H1 (cell line): ENCODE measurements around the gene IKZF1. TPM values are rescaled to one million over a fixed set of nuclear protein-coding genes. Genes with fewer than 3 reads are reported as not detected.

ENCODE experiments used
- CTCF ChIA-PET: fragments of 300-600 bp; sonication (Branson Sonifier 250); formaldehyde crosslinking; loops from one replicate; lab custom pipeline; 2021; ENCODE audit not compliant: partially characterized antibody; lab: Charles Lee
- POLR2A ChIA-PET: fragments of 300-600 bp; sonication (Branson Sonifier 250); formaldehyde crosslinking; loops from one replicate; lab custom pipeline; 2021; ENCODE audit warnings: inconsistent platforms; ENCODE audit not compliant: partially characterized antibody; lab: Charles Lee
- DNase-seq, 2 experiments: peaks; one replicate each; pipeline versions ENCODE4 v3.0.0 to v3.0.0-alpha.2; 2010 to 2022; ENCODE audit warnings: low spot score in 2 of 2, low read depth in 1 of 2, mixed read lengths in 1 of 2
- FAIRE-seq: peaks from 2 replicates; lab custom pipeline; 2011; peaks lifted over from hg19 to GRCh38; lab: Jason Lieb, UNC
- H2AFZ ChIP-seq: 2 replicates; pipeline ENCODE4 v1.8.1; 2012; ENCODE audit warnings: low read length, inconsistent platforms
- H2AK5ac ChIP-seq: 2 replicates; pipeline ENCODE4 v1.6.1; 2013; ENCODE audit warnings: low read depth, low read length
- H2BK120ac ChIP-seq: replicated peaks from 2 replicates; pipeline ENCODE3; 2013; ENCODE audit warnings: low read depth, low read length, inconsistent platforms
- H2BK12ac ChIP-seq: 2 replicates; pipeline ENCODE4 v1.6.1; 2013; ENCODE audit warnings: low read depth, low read length
- H2BK15ac ChIP-seq: 2 replicates; pipeline ENCODE4 v1.6.1; 2013; ENCODE audit warnings: low read length
- H2BK20ac ChIP-seq: 2 replicates; pipeline ENCODE4 v1.6.1; 2013; ENCODE audit warnings: low read length
- H2BK5ac ChIP-seq: 2 replicates; pipeline ENCODE4 v1.6.1; 2013; ENCODE audit warnings: low read depth, low read length
- H3K14ac ChIP-seq: 2 replicates; pipeline ENCODE4 v1.6.1; 2013; ENCODE audit warnings: inconsistent platforms; ENCODE audit not compliant: insufficient read length
- H3K18ac ChIP-seq: 2 replicates; pipeline ENCODE4 v1.6.1; 2013; ENCODE audit warnings: low read length; ENCODE audit errors: extremely low read depth
- H3K23ac ChIP-seq: 2 replicates; pipeline ENCODE4 v1.6.1; 2013; ENCODE audit warnings: inconsistent platforms; ENCODE audit not compliant: insufficient read length
- H3K23me2 ChIP-seq: 2 replicates; pipeline ENCODE4 v1.6.1; 2013; ENCODE audit warnings: low read depth, low read length
- H3K27ac ChIP-seq: 2 replicates; pipeline ENCODE4 v1.6.1; 2011; ENCODE audit warnings: low read depth, low read length, inconsistent platforms
- H3K27me3 ChIP-seq, 4 experiments: replicated peaks in 1 of 4; 1 replicate in 1 of 4; 2 replicates in 3 of 4; pipeline versions ENCODE4 v1.6.1 to v1.8.1; 2011 to 2013; ENCODE audit warnings: low read length in 3 of 4, mild to moderate bottlenecking in 3 of 4, inconsistent platforms in 2 of 4, mixed read lengths in 2 of 4, moderate library complexity in 1 of 4; ENCODE audit not compliant: control insufficient read depth in 3 of 4, insufficient read depth in 3 of 4; ENCODE audit errors: extremely low read depth in 1 of 4
- H3K36me3 ChIP-seq, 4 experiments: 2 replicates each; pipeline versions ENCODE4 v1.6.1 to v1.8.1; 2011 to 2013; ENCODE audit warnings: mild to moderate bottlenecking in 4 of 4, low read length in 3 of 4, moderate library complexity in 2 of 4, control low read depth in 1 of 4, inconsistent platforms in 1 of 4; ENCODE audit not compliant: insufficient read depth in 4 of 4, control insufficient read depth in 2 of 4
- H3K4ac ChIP-seq: replicated peaks from 2 replicates; pipeline ENCODE3; 2013; ENCODE audit warnings: low read length, low read depth, mixed read lengths, inconsistent platforms; ENCODE audit not compliant: insufficient read length
- H3K4me1 ChIP-seq, 4 experiments: replicated peaks in 1 of 4; 1 replicate in 1 of 4; 2 replicates in 3 of 4; pipeline versions ENCODE4 v1.6.1 to v1.8.1; 2011 to 2013; ENCODE audit warnings: low read length in 3 of 4, inconsistent platforms in 2 of 4, mixed read lengths in 1 of 4; ENCODE audit not compliant: insufficient read depth in 4 of 4, control insufficient read depth in 3 of 4
- H3K4me2 ChIP-seq, 2 experiments: 2 replicates each; pipeline versions ENCODE4 v1.6.1 to v1.8.1; 2011 to 2013; ENCODE audit warnings: low read depth in 2 of 2, low read length in 2 of 2, control low read depth in 1 of 2, inconsistent platforms in 1 of 2, mild to moderate bottlenecking in 1 of 2; ENCODE audit not compliant: insufficient read depth in 1 of 2
- H3K4me3 ChIP-seq, 4 experiments: fragments of 200-600, 300-600 bp in 1 of 4; sonication (generic), shearing (Covaris generic), sonication (Bioruptor Twin) in 1 of 4; 2 replicates each; pipeline versions ENCODE4 v1.5.1 to v1.8.1; 2011 to 2016; ENCODE audit warnings: low read length in 4 of 4, low read depth in 3 of 4, control low read depth in 2 of 4, inconsistent platforms in 2 of 4, mild to moderate bottlenecking in 2 of 4, mixed read lengths in 1 of 4, moderate library complexity in 1 of 4; ENCODE audit not compliant: insufficient read depth in 2 of 4; ENCODE audit errors: extremely low read depth in 1 of 4
- H3K56ac ChIP-seq: replicated peaks from 2 replicates; pipeline ENCODE3; 2013; ENCODE audit warnings: low read depth, mild to moderate bottlenecking, mixed read lengths, low read length, inconsistent platforms; ENCODE audit not compliant: insufficient read length
- H3K79me1 ChIP-seq: 2 replicates; pipeline ENCODE4 v1.6.1; 2013; ENCODE audit warnings: low read depth, low read length, control low read depth
- H3K79me2 ChIP-seq, 2 experiments: 2 replicates each; pipeline versions ENCODE4 v1.6.1 to v1.8.1; 2012 to 2013; ENCODE audit warnings: low read length in 2 of 2, mild to moderate bottlenecking in 2 of 2, inconsistent platforms in 1 of 2; ENCODE audit not compliant: insufficient read depth in 2 of 2, control insufficient read depth in 1 of 2
- H3K9ac ChIP-seq, 4 experiments: replicated peaks in 1 of 4; 1 replicate in 1 of 4; 2 replicates in 3 of 4; pipeline versions ENCODE4 v1.6.1 to v1.8.1; 2011 to 2013; ENCODE audit warnings: low read depth in 3 of 4, low read length in 3 of 4, control low read depth in 2 of 4, mild to moderate bottlenecking in 2 of 4, moderate library complexity in 2 of 4, inconsistent platforms in 1 of 4; ENCODE audit errors: extremely low read depth in 1 of 4
- H3K9me3 ChIP-seq, 2 experiments: 2 replicates each; pipeline versions ENCODE4 v1.6.1 to v1.8.1; 2012 to 2013; ENCODE audit warnings: mild to moderate bottlenecking in 2 of 2, moderate library complexity in 2 of 2, control low read depth in 1 of 2, inconsistent platforms in 1 of 2, low read depth in 1 of 2, low read length in 1 of 2, mixed read lengths in 1 of 2; ENCODE audit not compliant: insufficient read depth in 2 of 2
- H4K20me1 ChIP-seq, 2 experiments: replicated peaks in 1 of 2; 2 replicates each; pipeline versions ENCODE3 to v1.8.1; 2011 to 2013; ENCODE audit warnings: inconsistent platforms in 2 of 2, low read length in 2 of 2, mild to moderate bottlenecking in 1 of 2; ENCODE audit not compliant: insufficient read depth in 2 of 2, control insufficient read depth in 1 of 2
- H4K5ac ChIP-seq: 2 replicates; pipeline ENCODE4 v1.6.1; 2013; ENCODE audit warnings: low read length, low read depth, mixed read lengths, inconsistent platforms; ENCODE audit not compliant: insufficient read length
- H4K8ac ChIP-seq: 2 replicates; pipeline ENCODE4 v1.8.0; 2013; ENCODE audit warnings: mild to moderate bottlenecking, moderate library complexity, low read length, inconsistent platforms; ENCODE audit not compliant: insufficient read depth; ENCODE audit errors: extremely low read depth
- H4K91ac ChIP-seq: replicated peaks from 2 replicates; pipeline ENCODE3; 2013; ENCODE audit warnings: low read length, mixed read lengths, inconsistent platforms; ENCODE audit not compliant: insufficient read length
- CTBP2 ChIP-seq: IDR thresholded peaks from 2 replicates; pipeline ENCODE4 v1.7.0; 2011; ENCODE audit warnings: borderline replicate concordance, mild to moderate bottlenecking, moderate library complexity, mixed read lengths, low read length; ENCODE audit not compliant: insufficient read depth, insufficient read length
- HDAC2 ChIP-seq, 2 experiments: fragments of 300-600 bp in 1 of 2; sonication (generic) in 1 of 2; IDR thresholded peaks; 2 replicates each; pipeline ENCODE4 v1.6.1; 2011 to 2012; ENCODE audit warnings: low read depth in 2 of 2, low read length in 2 of 2, mild to moderate bottlenecking in 2 of 2, moderate library complexity in 2 of 2, borderline replicate concordance in 1 of 2, inconsistent platforms in 1 of 2
- WGBS, 2 experiments: shearing (Covaris generic) in 1 of 2; methylation state at CpG; one replicate each; pipeline versions ENCODE4 v1.1.6 to v1.1.7; 2013 to 2015; ENCODE audit warnings: low lambda C conversion rate in 2 of 2, mixed read lengths in 2 of 2, inconsistent platforms in 1 of 2, low coverage in 1 of 2, missing lambda C conversion rate in 1 of 2; ENCODE audit not compliant: insufficient replicate concordance in 2 of 2, insufficient coverage in 1 of 2, insufficient read length in 1 of 2; ENCODE audit errors: extremely low coverage in 1 of 2, missing lambda C conversion rate in 1 of 2; 5-methylcytosine and 5-hydroxymethylcytosine counted together
- polyA plus RNA-seq, 7 experiments: library from polyadenylated mRNA; depleted of rRNA in 3 of 7; stranded (reverse) in 5 of 7; unstranded in 2 of 7; fragments of >200 nt in 5 of 7; fragments of 200-250 nt in 2 of 7; gene quantifications; 1 replicate in 5 of 7; 2 replicates in 1 of 7; 4 replicates in 1 of 7; pipeline versions ENCODE4 v1.2.1 to v1.2.3, GENCODE V29; 2011 to 2013; ENCODE audit warnings: missing spikeins in 2 of 7, mixed read lengths in 2 of 7
- total RNA-seq: library from RNA; stranded (reverse); fragmentation: NEBNext Ultra II Directional; extraction: Animal tissue kit (Norgen Biotek cat#: 25700); gene quantifications from 2 replicates; pipeline ENCODE4 v1.2.1, GENCODE V29; 2021

Gene IKZF1
- total and polyA plus RNA-seq, 2 of the 8 experiments (the other 6 are each of a cell fraction or from before 2014, with no cell fraction given): 0.74 to 1.5 TPM

- no peak overlapping the region for H3K27ac ChIP-seq
- peaks cover 0 to 2% of the 10 kb centered on the region in 2 experiments; a peak in 1 of 4 replicates for H3K79me2 ChIP-seq
- no peak overlapping the region for H3K14ac ChIP-seq
- no peaks in the 10 kb centered on the region; a peak in 1 of 8 replicates for H3K36me3 ChIP-seq
- H3K18ac ChIP-seq: no peak overlapping the region
- peaks cover 5% of the 10 kb centered on the region; the same call in 1 of the 2 replicates for H3K23me2 ChIP-seq
- H2BK15ac ChIP-seq: no peak overlapping the region
- no peaks in the 10 kb centered on the region; a peak in 1 of 7 replicates for H3K27me3 ChIP-seq
- no peak overlapping the region for H2BK12ac ChIP-seq
- CTCF ChIA-PET: interaction anchor here (0.9 to 1.5 kb wide), 2 partner anchors 14 to 124 kb away, joined by 3 to 5 read pairs; no protein-coding TSS in a partner anchor
- no peak overlapping the region for H3K56ac ChIP-seq
- TF ChIP-seq HDAC2 (IDR thresholded peaks at IDR 0.05; ENCODE audit: borderline replicate concordance in 1 of 2, low read depth in 2 of 2, low read length in 2 of 2): no peak
- TF ChIP-seq CTBP2: no peak
- no peak overlapping the region for H2AK5ac ChIP-seq
- no peak overlapping the region for H4K5ac ChIP-seq
- no peak for DNase-seq
- H3K9me3 ChIP-seq: no peaks in the 10 kb centered on the region
- H3K9ac ChIP-seq: no peak overlapping the region
- no peak overlapping the region for H2AFZ ChIP-seq
- H2BK5ac ChIP-seq: no peak overlapping the region
- peaks cover 0 to 6% of the 10 kb centered on the region in 2 experiments for H4K20me1 ChIP-seq
- H2BK20ac ChIP-seq: no peak overlapping the region
- 90% methylated on average over 9 of the region's 9 CpGs; no CpG with 5 or more reads in 1 of the 2 experiments for WGBS, 2 experiments
- H3K4ac ChIP-seq: no peak overlapping the region
- no peaks in the 10 kb centered on the region for H3K79me1 ChIP-seq
- H4K8ac ChIP-seq: no peak overlapping the region
- no peak overlapping the region for H3K4me2 ChIP-seq
- no peak overlapping the region for H3K23ac ChIP-seq
- H3K4me1 ChIP-seq: no peaks in the 10 kb centered on the region; a peak in 1 of 7 replicates
- no peak for FAIRE-seq
- no peak overlapping the region for H4K91ac ChIP-seq
- POLR2A ChIA-PET: no interaction called here
- no peak overlapping the region for H2BK120ac ChIP-seq
- no peak overlapping the region for H3K4me3 ChIP-seq
Measured at GRCh38 chr7:50329775-50330174, 25.3 kb downstream of the IKZF1 start.
